GM21786 (cell line): ENCODE results near the gene ORC5.

Experiments used
- ATAC-seq: cut with Tn5 transposase; IDR thresholded peaks from one replicate; pipeline ENCODE4 v1.9.1; 2021; ENCODE audit not compliant: unreplicated experiment

Gene ORC5

GRCh38 chr7:104130726-104131125 lies 77.1 kb downstream of the ORC5 start:
- no peak for ATAC-seq

GRCh38 chr7:104127204-104127603 lies 80.6 kb downstream of the ORC5 start:
- no peak for ATAC-seq

DNA sequence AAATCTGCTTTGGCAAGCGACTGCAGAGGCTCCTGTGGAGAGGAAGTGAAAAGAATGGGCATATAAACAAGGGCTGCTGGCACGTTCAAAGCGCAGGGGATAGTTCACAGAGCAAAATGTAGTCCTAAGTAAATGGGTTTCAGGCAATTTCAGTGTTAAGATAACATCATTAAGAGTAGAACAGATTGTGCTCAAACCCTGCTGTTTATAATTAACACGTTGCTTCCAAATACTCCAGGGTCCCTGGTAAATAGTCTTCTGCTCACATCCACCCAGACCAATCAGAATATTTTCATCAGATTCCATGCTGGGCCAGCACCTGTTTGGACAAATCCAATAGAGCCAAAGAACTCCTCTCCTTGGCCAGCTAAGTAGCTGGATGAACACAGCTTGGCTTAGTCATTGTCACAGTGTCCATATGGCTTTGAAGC lies 81.4 kb downstream of the ORC5 start:
- no peak for ATAC-seq

- no peak for ATAC-seq
These were observed 82.8 kb downstream of the ORC5 start for GRCh38 chr7:104124893-104125477.

DNA sequence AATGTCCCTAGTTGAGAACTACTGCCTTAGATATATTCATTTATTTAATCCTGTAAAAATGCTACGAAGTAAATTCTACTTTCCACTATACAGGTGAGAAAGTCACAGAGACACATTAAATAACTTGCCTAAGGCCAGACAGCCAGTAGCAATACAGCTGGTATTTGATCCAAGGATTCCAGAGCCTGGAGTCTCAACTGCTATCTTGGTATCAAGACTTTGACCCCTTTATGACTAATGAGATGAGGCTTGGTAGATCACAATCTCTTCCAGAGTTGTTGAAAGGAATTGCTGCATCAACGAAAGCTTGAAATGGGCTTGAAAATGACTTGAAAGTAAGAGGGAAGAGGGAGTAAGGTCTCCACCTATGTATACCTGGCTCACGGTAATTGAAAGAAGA lies 83.3 kb downstream of the ORC5 start:
- no peak for ATAC-seq

GRCh38 chr7:104123786-104124185 lies 84.0 kb downstream of the ORC5 start:
- ATAC-seq: no peak

DNA sequence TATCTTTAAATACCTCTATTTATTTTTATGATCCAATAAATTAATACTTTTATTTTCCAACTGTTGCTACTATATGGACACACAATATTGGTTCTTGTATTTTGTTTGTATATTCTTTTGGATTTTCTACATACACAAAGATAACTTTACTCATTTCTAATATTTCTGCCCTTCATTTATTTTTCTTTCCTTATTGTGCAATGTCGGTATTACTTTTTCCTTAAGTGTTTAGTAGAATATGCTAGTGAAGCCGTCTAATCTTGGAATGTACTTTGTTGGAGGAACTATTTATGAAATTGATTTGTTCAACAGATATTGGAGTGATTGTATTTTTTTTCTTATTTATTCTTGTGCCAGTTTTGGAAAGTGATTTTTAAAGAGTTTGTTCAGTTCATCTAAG lies 94.0 kb downstream of the ORC5 start:
- ATAC-seq: no peak

- ATAC-seq: no peak
These were observed 95.2 kb downstream of the ORC5 start for GRCh38 chr7:104112623-104113022.

- no peak for ATAC-seq
These were observed 96.5 kb downstream of the ORC5 start for GRCh38 chr7:104111271-104111670.

DNA sequence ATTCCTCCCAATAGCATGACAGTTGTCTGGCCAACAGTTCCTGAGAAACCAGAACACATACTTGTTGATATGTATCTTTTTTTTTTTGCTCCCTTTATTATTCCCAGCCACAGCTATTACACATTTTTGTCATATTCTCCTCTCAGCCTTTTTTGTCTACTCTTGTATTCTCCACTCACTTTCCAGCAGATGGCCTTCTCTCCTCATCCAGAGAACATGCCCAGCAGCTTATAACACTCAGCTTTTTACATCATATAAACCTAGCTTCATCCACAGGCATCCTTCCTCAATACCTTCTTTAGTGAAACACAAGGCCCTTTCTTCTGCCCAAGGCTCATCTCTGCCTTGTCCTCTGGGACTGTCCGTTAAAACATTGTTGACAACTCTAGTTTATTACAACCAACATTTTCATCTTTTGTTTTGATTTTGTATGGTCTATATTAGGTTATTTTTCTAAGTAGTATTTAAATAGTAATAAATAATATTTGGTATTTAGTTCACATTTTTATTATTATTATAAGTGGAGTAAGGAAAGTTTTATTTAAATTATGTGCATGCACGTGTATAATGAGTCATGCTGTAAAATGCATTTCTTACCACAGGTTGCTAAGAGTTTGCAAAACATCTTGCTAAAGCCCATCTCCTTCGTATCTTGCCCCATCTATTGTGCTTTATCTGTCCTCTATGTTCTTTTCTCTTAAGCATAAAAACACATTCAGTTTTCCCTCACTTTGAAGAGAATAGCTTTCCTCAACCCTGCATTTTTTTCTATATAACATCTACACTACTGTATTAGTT lies 101.5 kb downstream of the ORC5 start:
- ATAC-seq: no peak

GRCh38 chr7:104098890-104099289 lies 108.9 kb downstream of the ORC5 start:
- ATAC-seq: no peak

DNA sequence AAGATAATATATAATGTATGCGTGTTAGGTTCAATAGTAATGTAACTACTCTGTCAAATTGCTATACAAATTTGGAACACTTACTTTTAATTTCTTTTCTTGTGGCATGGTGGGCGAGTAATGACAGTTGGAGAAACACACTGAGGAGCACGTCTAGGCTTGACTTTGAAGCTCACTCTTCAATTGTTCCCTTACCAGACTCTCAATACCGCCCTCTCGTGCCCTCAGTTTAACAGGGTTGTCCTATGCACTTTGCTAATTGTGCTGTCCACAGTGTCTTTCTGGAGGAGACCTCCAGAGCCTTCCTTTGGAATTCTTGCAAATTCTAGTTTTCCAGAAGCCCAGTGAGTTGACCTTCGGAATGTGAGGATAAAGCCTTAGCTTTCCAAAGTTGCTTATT lies 111.1 kb downstream of the ORC5 start:
- no peak for ATAC-seq

GRCh38 chr7:104093127-104093526 lies 114.7 kb downstream of the ORC5 start:
- no peak for ATAC-seq

- no peak for ATAC-seq
These were observed 116.6 kb downstream of the ORC5 start for GRCh38 chr7:104091242-104091641.

GRCh38 chr7:104089612-104090011 lies 118.2 kb downstream of the ORC5 start:
- ATAC-seq: no peak

- ATAC-seq: no peak
These were observed 118.8 kb downstream of the ORC5 start for GRCh38 chr7:104089061-104089460.
